ENCODE measurements around the gene ANO9.

GRCh38 chr11:453564-453963 is 11.8 kb upstream of the ANO9 start:
- TF ChIP-seq EZH2 (IDR thresholded peaks at IDR 0.05; ENCODE audit: low read depth, unreplicated experiment): no peak
- no peak for TF ChIP-seq CTCF (conservative IDR thresholded peaks at IDR 0.05; ENCODE audit: low read depth in 2 of 2)
